Keratinocyte (primary cell): Measurements from ENCODE around the gene SFSWAP. TPM values are rescaled to one million over a fixed set of nuclear protein-coding genes. Genes with fewer than 3 reads are reported as not detected.

Source experiments
- DNase-seq: peaks from one replicate; pipeline ENCODE4 v3.0.0-alpha.2; 2011; ENCODE audit warnings: low read depth, missing footprints, low spot score
- FAIRE-seq: peaks from 2 replicates; lab custom pipeline; 2011; peaks lifted over from hg19 to GRCh38; lab: Jason Lieb, UNC
- H2AFZ ChIP-seq: 2 replicates; pipeline ENCODE4 v1.6.0; 2012; ENCODE audit warnings: low read length, control low read depth, inconsistent platforms; ENCODE audit not compliant: control insufficient read depth
- H3K27ac ChIP-seq: 2 replicates; pipeline ENCODE4 v1.5.1; 2011; ENCODE audit warnings: low read length; ENCODE audit not compliant: control insufficient read depth, insufficient read depth
- H3K27me3 ChIP-seq: 3 replicates; pipeline ENCODE4 v1.6.0; 2011; ENCODE audit warnings: low read length; ENCODE audit not compliant: control insufficient read depth, insufficient read depth; ENCODE audit errors: extremely low read depth
- H3K36me3 ChIP-seq, 2 experiments: 2 replicates in 1 of 2; 3 replicates in 1 of 2; pipeline ENCODE4 v1.5.1; 2011; ENCODE audit warnings: low read length in 2 of 2, mild to moderate bottlenecking in 1 of 2; ENCODE audit not compliant: control insufficient read depth in 2 of 2, insufficient read depth in 2 of 2; ENCODE audit errors: extremely low read depth in 1 of 2
- H3K4me1 ChIP-seq: 3 replicates; pipeline ENCODE4 v1.5.1; 2011; ENCODE audit warnings: low read length; ENCODE audit not compliant: control insufficient read depth, insufficient read depth; ENCODE audit errors: extremely low read depth
- H3K4me2 ChIP-seq: 3 replicates; pipeline ENCODE4 v1.6.0; 2011; ENCODE audit warnings: low read depth, low read length; ENCODE audit not compliant: control insufficient read depth, insufficient read depth; ENCODE audit errors: extremely low read depth
- H3K4me3 ChIP-seq, 3 experiments: fragments of 200-600 bp in 1 of 3; sonication (generic) in 1 of 3; 2 replicates in 2 of 3; 3 replicates in 1 of 3; pipeline ENCODE4 v1.5.1; 2011 to 2016; ENCODE audit warnings: low read length in 3 of 3, mild to moderate bottlenecking in 3 of 3, control low read depth in 2 of 3, inconsistent platforms in 1 of 3, low read depth in 1 of 3, mixed read lengths in 1 of 3, mixed run types in 1 of 3, moderate library complexity in 1 of 3; ENCODE audit not compliant: control insufficient read depth in 2 of 3, insufficient read depth in 2 of 3; ENCODE audit errors: extremely low read depth in 1 of 3
- H3K79me2 ChIP-seq: 2 replicates; pipeline ENCODE4 v1.6.0; 2012; ENCODE audit warnings: low read length; ENCODE audit not compliant: control insufficient read depth, insufficient read depth
- H3K9ac ChIP-seq: 3 replicates; pipeline ENCODE4 v1.6.0; 2011; ENCODE audit warnings: low read length; ENCODE audit not compliant: control insufficient read depth, insufficient read depth; ENCODE audit errors: extremely low read depth
- H3K9me1 ChIP-seq: 3 replicates; pipeline ENCODE4 v1.6.0; 2011; ENCODE audit warnings: low read length; ENCODE audit not compliant: control insufficient read depth, insufficient read depth; ENCODE audit errors: extremely low read depth
- H3K9me3 ChIP-seq: 2 replicates; pipeline ENCODE4 v1.5.1; 2012; ENCODE audit warnings: low read depth, low read length; ENCODE audit not compliant: control insufficient read depth
- H4K20me1 ChIP-seq: 3 replicates; pipeline ENCODE4 v1.6.0; 2011; ENCODE audit warnings: low read length; ENCODE audit not compliant: control insufficient read depth, insufficient read depth; ENCODE audit errors: extremely low read depth
- CTCF ChIP-seq, 3 experiments: IDR thresholded peaks in 1 of 3; conservative IDR thresholded peaks in 1 of 3; optimal IDR thresholded peaks in 1 of 3; 2 replicates in 2 of 3; 3 replicates in 1 of 3; pipeline versions ENCODE3 to v1.5.1; 2011; ENCODE audit warnings: low read length in 3 of 3, mild to moderate bottlenecking in 3 of 3, moderate library complexity in 2 of 3, control low read depth in 1 of 3, inconsistent platforms in 1 of 3; ENCODE audit not compliant: insufficient read depth in 2 of 3; ENCODE audit errors: extremely low read depth in 1 of 3
- EZH2 ChIP-seq: IDR thresholded peaks from one replicate; pipeline ENCODE4 v1.6.1; 2012; ENCODE audit warnings: inconsistent platforms, mild to moderate bottlenecking, low read length, moderate library complexity
- dilution Hi-C: fragments of 300-500 bp; cut with MboI; formaldehyde crosslinking; loops from one replicate; pipeline ENCODE4 v1.7.0; 2020; ENCODE audit warnings: low sequenced_read_pairs; ENCODE audit not compliant: extremely low pct_ligation_motif_present
- polyA plus RNA-seq, 5 experiments: library from polyadenylated mRNA; depleted of rRNA in 3 of 5; stranded (reverse) in 3 of 5; stranded (forward) in 1 of 5; unstranded in 1 of 5; fragments of >200 nt; gene quantifications; 1 replicate in 1 of 5; 2 replicates in 3 of 5; 3 replicates in 1 of 5; pipeline versions ENCODE4 v1.2.1 to v1.2.3, GENCODE V29; 2011 to 2012; ENCODE audit warnings: missing spikeins in 2 of 5, low read depth in 1 of 5, low replicate concordance in 1 of 5

SFSWAP gene
- polyA plus RNA-seq, 1 donor (not counting 4 experiments of a cell fraction or from before 2014, with no cell fraction given): 13.1 TPM

GRCh38 chr12:131787143-131787660 lies 76.3 kb downstream of the SFSWAP start:
- Histone ChIP-seq H3K9ac (no peak overlapping the region), H3K9me3 (no peaks in the 10 kb centered on the region), H3K4me1 (peaks cover 10% of the 10 kb centered on the region), H2AFZ (no peak overlapping the region), H3K4me3 (no peak overlapping the region), H3K27me3 (no peaks in the 10 kb centered on the region), H3K4me2 (no peak overlapping the region), H3K9me1 (no peaks in the 10 kb centered on the region), H3K36me3 (peaks cover 16 to 21% of the 10 kb centered on the region in 2 experiments), H3K79me2 (no peaks in the 10 kb centered on the region), H3K27ac (no peak overlapping the region), H4K20me1 (no peaks in the 10 kb centered on the region)
- TF ChIP-seq CTCF (optimal IDR thresholded peaks at IDR 0.05 in 1 of 3, IDR thresholded peaks at IDR 0.05 in 1 of 3, conservative IDR thresholded peaks at IDR 0.05 in 1 of 3; ENCODE audit: extremely low read depth in 1 of 3, insufficient read depth in 2 of 3, low read length in 3 of 3): no peak
- no peak for TF ChIP-seq EZH2
- dilution Hi-C loops: no loop called here
- FAIRE-seq (no peak), DNase-seq (no peak)

DNA sequence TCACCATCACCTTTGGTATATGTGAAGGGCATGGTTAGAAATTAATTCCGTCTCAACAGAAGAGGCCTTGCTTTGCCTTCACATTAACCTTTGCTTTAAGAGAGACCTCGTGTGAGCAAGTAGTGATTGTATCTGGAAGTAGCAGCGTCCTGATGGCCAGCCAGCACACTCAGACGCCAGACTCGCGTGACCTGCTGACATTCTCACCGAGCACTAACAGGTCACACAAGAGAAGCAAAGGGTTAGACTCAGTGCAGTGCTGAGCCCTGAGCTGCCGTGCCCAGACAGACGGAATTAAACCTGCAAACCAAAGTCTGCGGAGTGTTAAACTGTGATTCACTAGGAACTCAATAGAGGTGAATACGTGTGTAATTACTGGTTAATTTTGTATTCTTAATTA lies 77.2 kb downstream of the SFSWAP start:
- Histone ChIP-seq H3K27me3 (no peaks in the 10 kb centered on the region), H3K9me3 (no peaks in the 10 kb centered on the region), H3K9ac (no peak overlapping the region), H4K20me1 (no peaks in the 10 kb centered on the region), H3K4me3 (no peak overlapping the region), H2AFZ (no peak overlapping the region), H3K4me1 (peaks cover 10% of the 10 kb centered on the region), H3K79me2 (no peaks in the 10 kb centered on the region), H3K27ac (no peak overlapping the region), H3K36me3 (peaks cover 16 to 19% of the 10 kb centered on the region in 2 experiments), H3K4me2 (no peak overlapping the region), H3K9me1 (no peaks in the 10 kb centered on the region)
- TF ChIP-seq EZH2 (no peak), CTCF (optimal IDR thresholded peaks at IDR 0.05 in 1 of 3, IDR thresholded peaks at IDR 0.05 in 1 of 3, conservative IDR thresholded peaks at IDR 0.05 in 1 of 3; ENCODE audit: extremely low read depth in 1 of 3, insufficient read depth in 2 of 3, low read length in 3 of 3) (no peak)
- FAIRE-seq (no peak), DNase-seq (no peak)
- dilution Hi-C loops: no loop called here
